Body of pancreas (tissue), 4 donors: ENCODE results near the gene TRPV3. TPM values are rescaled to one million over a fixed set of nuclear protein-coding genes. Genes with fewer than 3 reads are reported as not detected.
"Not testable (repeated sequence)": the region's sequence is repeated elsewhere in the genome, so short reads cannot be mapped to it uniquely, and the experiment has no call there.

ENCODE experiments used
- ATAC-seq: fragments of 150-250 bp; one replicate; pipeline ENCODE4 v1.9.1; 2016
- DNase-seq, 4 donors: peaks; one replicate each; pipeline ENCODE4 v3.0.0-alpha.2; 2019
- H3K27ac ChIP-seq, 4 donors: fragments of 200-600 bp; sonication (generic); 1 replicate in 3 of 4; 2 replicates in 1 of 4; pipeline versions ENCODE4 v1.5.1 to v1.6.1; 2016 to 2019; ENCODE audit warnings: mild to moderate bottlenecking in 1 of 4, mixed read lengths in 1 of 4, moderate library complexity in 1 of 4
- H3K27me3 ChIP-seq, 2 donors: fragments of 200-600 bp; sonication (generic); one replicate each; pipeline ENCODE4 v1.6.0; 2016; ENCODE audit warnings: mild to moderate bottlenecking in 1 of 2
- H3K36me3 ChIP-seq, 2 donors: fragments of 200-600 bp; sonication (generic); replicated peaks in 1 of 2; 2 replicates each; pipeline ENCODE4 v1.5.1; 2016; ENCODE audit warnings: low read depth in 2 of 2; ENCODE audit not compliant: insufficient read depth in 1 of 2
- H3K4me1 ChIP-seq: fragments of 200-600 bp; sonication (generic); one replicate; pipeline ENCODE4 v1.6.0; 2016
- H3K4me3 ChIP-seq, 2 donors: fragments of 200-600 bp; sonication (generic); 1 replicate in 1 of 2; 2 replicates in 1 of 2; pipeline ENCODE4 v1.5.1; 2016 to 2019
- H3K9me3 ChIP-seq, 3 donors: fragments of 200-600 bp; sonication (generic); 1 replicate in 2 of 3; 2 replicates in 1 of 3; pipeline ENCODE4 v1.5.1; 2016
- CTCF ChIP-seq, 7 experiments: fragments of 450-650 bp in 4 of 7; fragments of 200-600 bp in 3 of 7; sonication (generic) in 3 of 7; IDR thresholded peaks; one replicate each; pipeline ENCODE4 v1.5.1; 2016 to 2019; ENCODE audit warnings: antibody characterized with exemption in 7 of 7
- POLR2A ChIP-seq, 3 donors: fragments of 450-650 bp; IDR thresholded peaks; one replicate each; pipeline ENCODE4 v1.6.1; 2016; ENCODE audit warnings: antibody characterized with exemption in 3 of 3, mild to moderate bottlenecking in 2 of 3
- WGBS, 2 donors: methylation state at CpG; one replicate each; pipeline ENCODE4 v1.1.5; 2017; 5-methylcytosine and 5-hydroxymethylcytosine counted together
- intact Hi-C: fragments of 100-400 bp; cut with DNase I; formaldehyde crosslinking; loops from one replicate; pipeline ENCODE4 v1.15.1; 2023
- total RNA-seq, 2 donors: library from RNA; depleted of rRNA; stranded (reverse); fragments of >200 nt; gene quantifications; one replicate each; pipeline ENCODE4 v1.1.0, GENCODE V29; 2016

Gene TRPV3
- total RNA-seq, 2 donors from 2014 or later, result 0.33 TPM; not detected in 1

DNA sequence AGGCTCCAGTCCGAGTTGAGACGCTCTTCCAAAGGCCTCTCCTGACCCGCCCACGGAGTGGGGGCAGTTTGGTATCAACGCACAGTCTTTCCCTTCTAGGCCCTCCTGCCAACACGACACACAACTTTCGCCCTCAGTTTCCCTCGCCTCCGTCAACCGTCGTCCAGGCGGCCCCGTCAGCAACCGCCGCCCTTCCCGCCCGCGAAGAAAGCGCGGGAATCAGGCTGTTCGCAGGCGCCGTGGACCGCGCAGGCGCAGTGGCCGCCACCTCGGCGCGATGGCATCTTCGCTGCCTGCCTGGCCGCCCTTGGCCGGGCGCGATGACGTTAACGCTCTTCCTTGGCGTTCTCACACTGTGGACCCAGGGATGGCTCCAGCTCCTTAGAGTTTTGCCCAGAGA, 86.0 kb downstream of the TRPV3 start, which contains the start of gene SPATA22:
TSS of gene SPATA22 (minus strand) at position 221 of the 400 bp plus-strand sequence. CDS start 2,494 bp downstream, outside the sequence.
- no peak for ATAC-seq
- Histone ChIP-seq H3K36me3 (no peaks in the 10 kb centered on the region), H3K4me1 (peaks cover 16% of the 10 kb centered on the region), H3K9me3 (no peaks in the 10 kb centered on the region), H3K27ac (no peak within 1 kb of the TSS), H3K27me3 (no peaks in the 10 kb centered on the region), H3K4me3 (no peak within 1 kb of the TSS)
- DNase-seq, result no peak
- WGBS, 2 donors, result 94 to 95% methylated on average over 38 of the region's 38 CpGs
- intact Hi-C loops, result no loop called here
- TF ChIP-seq POLR2A (IDR thresholded peaks at IDR 0.05) (no peak), CTCF (IDR thresholded peaks at IDR 0.05) (no peak)

- TF ChIP-seq CTCF (IDR thresholded peaks at IDR 0.05), result no peak
- TF ChIP-seq POLR2A (IDR thresholded peaks at IDR 0.05), result no peak
- no peaks in the 10 kb centered on the region for H3K36me3 ChIP-seq
- no peak for DNase-seq
- H3K9me3 ChIP-seq, result no peaks in the 10 kb centered on the region
- ATAC-seq, result no peak
- H3K27me3 ChIP-seq, result no peaks in the 10 kb centered on the region
- H3K4me3 ChIP-seq, result no peak overlapping the region
- intact Hi-C loops, result no loop called here
- H3K27ac ChIP-seq, result no peak overlapping the region
- peaks cover 10% of the 10 kb centered on the region for H3K4me1 ChIP-seq
- 71 to 79% methylated on average over 5 of the region's 5 CpGs for WGBS, 2 donors
Measured at GRCh38 chr17:3469529-3469928, 88.1 kb downstream of the TRPV3 start.

DNA sequence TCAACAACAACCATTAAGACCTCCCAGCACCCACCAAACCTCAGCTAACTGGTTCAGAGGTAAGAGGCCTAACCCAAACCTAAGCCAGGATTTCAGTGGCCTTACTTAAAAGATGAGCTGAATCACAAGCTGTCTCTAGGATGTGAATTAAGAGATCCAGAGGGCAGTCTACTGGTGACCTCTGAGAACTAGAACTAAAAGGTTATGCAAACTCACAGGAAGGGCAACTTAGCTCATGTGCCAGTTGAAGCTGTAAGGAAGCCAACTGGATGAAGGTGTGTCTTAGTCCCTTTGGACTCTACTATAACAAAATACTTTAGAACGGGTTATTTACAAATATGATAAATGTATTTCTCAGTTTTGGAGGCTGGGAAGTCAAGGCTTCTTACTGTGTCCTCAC, 91.3 kb downstream of the TRPV3 start:
- H3K27me3 ChIP-seq, H3K27ac ChIP-seq, DNase-seq, H3K4me1 ChIP-seq, H3K4me3 ChIP-seq, H3K36me3 ChIP-seq, H3K9me3 ChIP-seq, ATAC-seq, intact Hi-C loops: not testable (repeated sequence)
- WGBS, 2 donors, result 50 to 67% methylated on average over 1 of the region's 1 CpG

Other genes starting within 250 kb of the TRPV3 start
- not detected for gene OR3A2, start 171.5 kb downstream of the TRPV3 start, total RNA-seq
- not detected for gene OR1E1, start 159.4 kb downstream of the TRPV3 start, total RNA-seq
- gene OR3A3, start 146.4 kb downstream of the TRPV3 start, total RNA-seq, result not detected
- not detected for gene OR1E2, start 124.0 kb downstream of the TRPV3 start, total RNA-seq
- gene SPATA22, start 86.0 kb downstream of the TRPV3 start, total RNA-seq, result not detected
- gene ASPA, start 81.8 kb downstream of the TRPV3 start, total RNA-seq, result under 1 TPM; 0.66 to 0.78 TPM
- 1 to 10 TPM; 4.4 to 6.3 TPM for gene TRPV1, start 51.6 kb upstream of the TRPV3 start, total RNA-seq
- gene SHPK, start 78.4 kb upstream of the TRPV3 start, total RNA-seq, result 10 to 100 TPM; 10.4 to 15.2 TPM
- 10 to 100 TPM; 15.8 to 29.3 TPM for gene CTNS, start 78.9 kb upstream of the TRPV3 start, total RNA-seq
- gene TAX1BP3, start 110.8 kb upstream of the TRPV3 start, total RNA-seq, result 10 to 100 TPM; 72.9 to 82.7 TPM
- gene EMC6, start 111.0 kb upstream of the TRPV3 start, total RNA-seq, result 1 to 10 TPM; 5.9 to 8.3 TPM
- gene P2RX5, start 138.3 kb upstream of the TRPV3 start, total RNA-seq, result under 1 TPM; 0.52 to 0.99 TPM
- gene HASPIN, start 166.1 kb upstream of the TRPV3 start, total RNA-seq, result not detected
- gene ITGAE, start 243.4 kb upstream of the TRPV3 start, total RNA-seq, result 10 to 100 TPM in 1 of 2 donors, 1 to 10 TPM in 1; 9.1 to 12.9 TPM